Measurements from ENCODE around the gene E2F4. TPM values are rescaled to one million over a fixed set of nuclear protein-coding genes. Genes with fewer than 3 reads are reported as not detected.

E2F4 gene
- total and polyA plus RNA-seq, 9 of the 15 experiments (the other 6 are each of a cell fraction or from before 2014, with no cell fraction given) = 9.7 to 139 (median 106) TPM

DNA sequence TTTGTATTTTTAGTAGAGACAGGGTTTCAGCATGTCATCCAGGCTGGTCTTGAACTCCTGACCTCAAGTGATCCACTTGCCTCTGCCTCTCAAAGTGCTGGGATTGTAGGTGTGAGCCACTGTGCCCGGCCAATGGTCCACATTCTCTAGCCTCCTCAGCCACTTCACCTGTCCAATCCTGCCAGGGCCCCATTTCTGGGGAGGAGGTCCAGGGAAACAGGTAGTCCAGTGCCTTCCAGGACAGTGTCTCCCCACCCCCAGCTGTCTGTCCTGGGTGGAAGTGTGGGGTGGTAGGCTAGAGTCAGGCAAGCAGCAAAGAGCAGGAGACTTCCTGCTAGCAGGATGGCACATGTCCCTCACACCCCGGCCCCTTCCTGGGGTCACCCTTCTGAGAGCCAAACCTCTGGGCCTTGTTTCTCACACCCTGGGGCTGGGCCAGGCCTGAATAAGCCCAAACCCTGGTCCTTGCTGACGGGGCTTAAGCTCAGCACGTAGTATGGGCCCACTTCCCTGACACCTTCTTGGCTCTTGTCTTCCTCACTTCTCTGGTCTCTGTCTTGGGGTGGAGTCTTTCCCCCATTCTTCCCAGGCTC is 50.3 kb downstream of the E2F4 start:
- Histone ChIP-seq H3K9me3 (replicated peaks; ENCODE audit: control insufficient read depth, insufficient read depth, low read depth, low read length) (no peaks in the 10 kb centered on the region), H3K27me3 (ENCODE audit: control insufficient read depth in 2 of 2, insufficient read depth in 2 of 2, low read length in 2 of 2) (no peaks in the 10 kb centered on the region), H3K4me2 (ENCODE audit: insufficient read depth, low read length) (peak overlapping the region; percentile 16; the same call in 1 of the 2 replicates), H3K4me3 (no peak overlapping the region), H3K9ac (ENCODE audit: insufficient read depth in 1 of 2, low read depth in 2 of 2, low read length in 2 of 2) (peak overlapping the region; percentile 51 to 87; a peak in 3 of 4 replicates), H3K9me1 (ENCODE audit: control insufficient read depth, insufficient read depth, low read length) (no peaks in the 10 kb centered on the region), H3K27ac (ENCODE audit: extremely low read depth, low read depth, low read length) (peak overlapping the region; percentile 83), H3K36me3 (ENCODE audit: control insufficient read depth, insufficient read depth, low read length) (peaks cover 59% of the 10 kb centered on the region; the same call in 2 of the 3 replicates), H2AFZ (ENCODE audit: low read depth, low read length) (no peak overlapping the region), H3K79me2 (ENCODE audit: control insufficient read depth, insufficient read depth, low read length) (peaks cover 85% of the 10 kb centered on the region), H4K20me1 (replicated peaks; ENCODE audit: control insufficient read depth, insufficient read depth, low read length) (no peaks in the 10 kb centered on the region), H3K4me1 (replicated peaks in 1 of 2; ENCODE audit: control insufficient read depth in 2 of 2, insufficient read depth in 2 of 2, low read length in 2 of 2) (peaks cover 60 to 70% of the 10 kb centered on the region in 2 experiments)
- intact Hi-C loops (cut with micrococcal nuclease) (loop anchor here (10.0 kb wide), 1 partner anchor 267 kb away; no protein-coding TSS in a partner anchor), in situ Hi-C loops (cut with MboI) (no loop called here)
- BruUV-seq (replicated peaks) = no TSS peak
- ATAC-seq = no peak
- TF ChIP-seq, protein P1, sequence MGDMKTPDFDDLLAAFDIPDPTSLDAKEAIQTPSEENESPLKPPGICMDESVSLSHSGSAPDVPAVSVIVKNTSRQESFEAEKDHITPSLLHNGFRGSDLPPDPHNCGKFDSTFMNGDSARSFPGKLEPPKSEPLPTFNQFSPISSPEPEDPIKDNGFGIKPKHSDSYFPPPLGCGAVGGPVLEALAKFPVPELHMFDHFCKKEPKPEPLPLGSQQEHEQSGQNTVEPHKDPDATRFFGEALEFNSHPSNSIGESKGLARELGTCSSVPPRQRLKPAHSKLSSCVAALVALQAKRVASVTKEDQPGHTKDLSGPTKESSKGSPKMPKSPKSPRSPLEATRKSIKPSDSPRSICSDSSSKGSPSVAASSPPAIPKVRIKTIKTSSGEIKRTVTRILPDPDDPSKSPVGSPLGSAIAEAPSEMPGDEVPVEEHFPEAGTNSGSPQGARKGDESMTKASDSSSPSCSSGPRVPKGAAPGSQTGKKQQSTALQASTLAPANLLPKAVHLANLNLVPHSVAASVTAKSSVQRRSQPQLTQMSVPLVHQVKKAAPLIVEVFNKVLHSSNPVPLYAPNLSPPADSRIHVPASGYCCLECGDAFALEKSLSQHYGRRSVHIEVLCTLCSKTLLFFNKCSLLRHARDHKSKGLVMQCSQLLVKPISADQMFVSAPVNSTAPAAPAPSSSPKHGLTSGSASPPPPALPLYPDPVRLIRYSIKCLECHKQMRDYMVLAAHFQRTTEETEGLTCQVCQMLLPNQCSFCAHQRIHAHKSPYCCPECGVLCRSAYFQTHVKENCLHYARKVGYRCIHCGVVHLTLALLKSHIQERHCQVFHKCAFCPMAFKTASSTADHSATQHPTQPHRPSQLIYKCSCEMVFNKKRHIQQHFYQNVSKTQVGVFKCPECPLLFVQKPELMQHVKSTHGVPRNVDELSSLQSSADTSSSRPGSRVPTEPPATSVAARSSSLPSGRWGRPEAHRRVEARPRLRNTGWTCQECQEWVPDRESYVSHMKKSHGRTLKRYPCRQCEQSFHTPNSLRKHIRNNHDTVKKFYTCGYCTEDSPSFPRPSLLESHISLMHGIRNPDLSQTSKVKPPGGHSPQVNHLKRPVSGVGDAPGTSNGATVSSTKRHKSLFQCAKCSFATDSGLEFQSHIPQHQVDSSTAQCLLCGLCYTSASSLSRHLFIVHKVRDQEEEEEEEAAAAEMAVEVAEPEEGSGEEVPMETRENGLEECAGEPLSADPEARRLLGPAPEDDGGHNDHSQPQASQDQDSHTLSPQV (IDR thresholded peaks at IDR 0.05) = peak; percentile 3; the same call in 1 of the 2 replicates
- TF ChIP-seq, protein P2, sequence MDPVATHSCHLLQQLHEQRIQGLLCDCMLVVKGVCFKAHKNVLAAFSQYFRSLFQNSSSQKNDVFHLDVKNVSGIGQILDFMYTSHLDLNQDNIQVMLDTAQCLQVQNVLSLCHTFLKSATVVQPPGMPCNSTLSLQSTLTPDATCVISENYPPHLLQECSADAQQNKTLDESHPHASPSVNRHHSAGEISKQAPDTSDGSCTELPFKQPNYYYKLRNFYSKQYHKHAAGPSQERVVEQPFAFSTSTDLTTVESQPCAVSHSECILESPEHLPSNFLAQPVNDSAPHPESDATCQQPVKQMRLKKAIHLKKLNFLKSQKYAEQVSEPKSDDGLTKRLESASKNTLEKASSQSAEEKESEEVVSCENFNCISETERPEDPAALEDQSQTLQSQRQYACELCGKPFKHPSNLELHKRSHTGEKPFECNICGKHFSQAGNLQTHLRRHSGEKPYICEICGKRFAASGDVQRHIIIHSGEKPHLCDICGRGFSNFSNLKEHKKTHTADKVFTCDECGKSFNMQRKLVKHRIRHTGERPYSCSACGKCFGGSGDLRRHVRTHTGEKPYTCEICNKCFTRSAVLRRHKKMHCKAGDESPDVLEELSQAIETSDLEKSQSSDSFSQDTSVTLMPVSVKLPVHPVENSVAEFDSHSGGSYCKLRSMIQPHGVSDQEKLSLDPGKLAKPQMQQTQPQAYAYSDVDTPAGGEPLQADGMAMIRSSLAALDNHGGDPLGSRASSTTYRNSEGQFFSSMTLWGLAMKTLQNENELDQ (CRISPR knock-in tag; IDR thresholded peaks at IDR 0.05; ENCODE audit: borderline replicate concordance) = no peak
- WGBS (ENCODE audit: insufficient coverage, low coverage, missing lambda C conversion rate) = 70% methylated on average over 4 of the region's 4 CpGs
- FAIRE-seq = no peak
- ChIA-PET CTCF (ENCODE audit: low intra/inter-chr PET ratio) (no interaction called here), POLR2A (interaction anchor here (0.8 to 1.1 kb wide), 2 partner anchors 70 to 141 kb away, joined by 3 read pairs; no protein-coding TSS in a partner anchor)
- DNase-seq (ENCODE audit: extremely low read depth in 1 of 4, low spot score in 3 of 4) = no peak
